HepG2 (cell line): Measurements from ENCODE around the gene MAN1B1. TPM values are rescaled to one million over a fixed set of nuclear protein-coding genes. Genes with fewer than 3 reads are reported as not detected.

Experiments used
- ATAC-seq: fragments of 200-7000 bp; cut with Tn5 transposase; 3 replicates; pipeline ENCODE4 v1.9.1; 2020; ENCODE audit warnings: mild to moderate bottlenecking, moderate library complexity
- BruUV-seq: library from RNA; stranded (reverse); fragments of 400-500 nt; replicated peaks from 2 replicates; lab custom pipeline; 2021; lab: Mats Ljungman, UMichigan
- CTCF ChIA-PET: fragments of 300-600 bp; formaldehyde crosslinking; extraction: SDS; loops from one replicate; lab custom pipeline; 2021; ENCODE audit warnings: low total read pairs, inconsistent platforms, low intra/inter-chr PET ratio; lab: Yijun Ruan, JAX
- POLR2A ChIA-PET: fragments of 350-600 bp; sonication (Branson Sonifier 250); formaldehyde crosslinking; loops from one replicate; lab custom pipeline; 2020; ENCODE audit warnings: antibody characterized with exemption, inconsistent platforms; lab: Yijun Ruan, JAX
- DNase-seq: peaks from one replicate; pipeline ENCODE4 v3.0.0-alpha.2; 2015; ENCODE audit warnings: low spot score
- FAIRE-seq: peaks from 3 replicates; lab custom pipeline; 2011; peaks lifted over from hg19 to GRCh38; lab: Jason Lieb, UNC
- H2AFZ ChIP-seq: one replicate; pipeline ENCODE4 v1.6.1; 2011; ENCODE audit warnings: low read length, inconsistent platforms
- H3K27ac ChIP-seq: fragments of 300-600 bp; 3 replicates; pipeline ENCODE4 v1.8.0; 2011; ENCODE audit warnings: mixed run types, mild to moderate bottlenecking, mixed read lengths, low read length, inconsistent platforms; ENCODE audit not compliant: insufficient read depth; ENCODE audit errors: extremely low read length
- H3K27me3 ChIP-seq, 2 experiments: fragments of 200-600 bp in 1 of 2; 2 replicates in 1 of 2; 3 replicates in 1 of 2; pipeline versions ENCODE4 v1.6.0 to v1.8.0; 2011; ENCODE audit warnings: low read length in 2 of 2, mild to moderate bottlenecking in 2 of 2, moderate library complexity in 2 of 2, inconsistent platforms in 1 of 2; ENCODE audit not compliant: insufficient read depth in 2 of 2, control insufficient read depth in 1 of 2
- H3K36me3 ChIP-seq, 2 experiments: fragments of 200-600 bp in 1 of 2; replicated peaks in 1 of 2; 2 replicates in 1 of 2; 3 replicates in 1 of 2; pipeline versions ENCODE4 v1.5.1 to v1.8.0; 2011; ENCODE audit warnings: low read length in 2 of 2, inconsistent platforms in 1 of 2; ENCODE audit not compliant: insufficient read depth in 2 of 2, control insufficient read depth in 1 of 2
- H3K4me1 ChIP-seq: 2 replicates; pipeline ENCODE4 v1.5.1; 2012; ENCODE audit warnings: low read length, inconsistent platforms; ENCODE audit not compliant: insufficient read depth
- H3K4me2 ChIP-seq: 2 replicates; pipeline ENCODE4 v1.6.0; 2011; ENCODE audit warnings: low read depth, low read length, inconsistent platforms
- H3K4me3 ChIP-seq, 3 experiments: fragments of 200-600 bp in 1 of 3; sonication (generic), shearing (Covaris generic) in 1 of 3; replicated peaks in 1 of 3; 2 replicates each; pipeline ENCODE4 v1.5.1; 2011 to 2016; ENCODE audit warnings: low read length in 3 of 3, inconsistent platforms in 2 of 3, low read depth in 2 of 3, mild to moderate bottlenecking in 2 of 3, control low read depth in 1 of 3, mixed read lengths in 1 of 3; ENCODE audit not compliant: insufficient read depth in 1 of 3
- H3K79me2 ChIP-seq: one replicate; pipeline ENCODE4 v1.6.1; 2011; ENCODE audit warnings: low read length, inconsistent platforms; ENCODE audit not compliant: insufficient read depth
- H3K9ac ChIP-seq: 2 replicates; pipeline ENCODE4 v1.6.0; 2011; ENCODE audit warnings: mild to moderate bottlenecking, low read depth, low read length, inconsistent platforms; ENCODE audit not compliant: insufficient read depth
- H3K9me3 ChIP-seq: 2 replicates; pipeline ENCODE4 v1.5.1; 2012; ENCODE audit warnings: mild to moderate bottlenecking, low read length
- H4K20me1 ChIP-seq: 2 replicates; pipeline ENCODE4 v1.6.0; 2011; ENCODE audit warnings: inconsistent platforms, mild to moderate bottlenecking, low read length, moderate library complexity; ENCODE audit not compliant: insufficient read depth
- AGO2 ChIP-seq: fragments of 200-400 bp; formaldehyde crosslinking; optimal IDR thresholded peaks from 2 replicates; pipeline ENCODE3; 2017; ENCODE audit warnings: mild to moderate bottlenecking, low read depth, low read length, moderate library complexity
- DNMT3B ChIP-seq: conservative IDR thresholded peaks from 2 replicates; pipeline ENCODE4 v1.6.1; 2016; ENCODE audit warnings: missing biosample characterization, control low read depth
- FOXA3 ChIP-seq: IDR thresholded peaks from 2 replicates; pipeline ENCODE4 v1.6.1; 2016; ENCODE audit warnings: missing genetic modification reagents, missing compliant biosample characterization
- KMT2B ChIP-seq: IDR thresholded peaks from 2 replicates; pipeline ENCODE4 v1.6.1; 2016; ENCODE audit warnings: missing genetic modification reagents, missing compliant biosample characterization
- RBFOX2 ChIP-seq: fragments of 200-400 bp; formaldehyde crosslinking; IDR thresholded peaks from 2 replicates; pipeline ENCODE4 v1.6.1; 2017; ENCODE audit warnings: low read depth, mild to moderate bottlenecking, low read length
- SMAD9 ChIP-seq: sonication (generic); formaldehyde crosslinking; IDR thresholded peaks from 2 replicates; pipeline ENCODE4 v1.5.1; 2020; ENCODE audit warnings: mild to moderate bottlenecking, missing genetic modification reagents
- ZNF512B ChIP-seq: sonication (generic); formaldehyde crosslinking; IDR thresholded peaks from 2 replicates; pipeline ENCODE4 v1.5.1; 2020; ENCODE audit warnings: missing genetic modification reagents, mild to moderate bottlenecking, borderline replicate concordance
- ZNF543 ChIP-seq: sonication (generic); formaldehyde crosslinking; IDR thresholded peaks from 2 replicates; pipeline ENCODE4 v1.4.0; 2020; ENCODE audit warnings: mild to moderate bottlenecking, missing genetic modification reagents
- ZNF577 ChIP-seq: sonication (generic); formaldehyde crosslinking; IDR thresholded peaks from 2 replicates; pipeline ENCODE4 v1.4.0; 2020; ENCODE audit warnings: mild to moderate bottlenecking, low read depth, missing genetic modification reagents, borderline replicate concordance
- WGBS: methylation state at CpG from one replicate; pipeline ENCODE4 v1.1.6; 2017; ENCODE audit warnings: low lambda C conversion rate; 5-methylcytosine and 5-hydroxymethylcytosine counted together
- in situ Hi-C: cut with HindIII; loops from 2 replicates; pipeline ENCODE4 v1.10.0; 2017; ENCODE audit warnings: low pct_unique_long_range_greater_than_20kb; ENCODE audit not compliant: extremely low pct_ligation_motif_present
- intact Hi-C: fragments of 100-400 bp; cut with micrococcal nuclease; formaldehyde crosslinking; loops from one replicate; pipeline ENCODE4 v1.10.0; 2022; ENCODE audit not compliant: unreplicated experiment
- polyA plus RNA-seq, 8 experiments: library from polyadenylated mRNA; depleted of rRNA in 3 of 8; stranded (reverse) in 7 of 8; unstranded in 1 of 8; fragments of >200 nt; fragmentation: Illumina TruSeq in 4 of 8; extraction: Trizol in 4 of 8; gene quantifications; 2 replicates each; pipeline versions ENCODE4 v1.2.1 to v1.2.3, GENCODE V29; 2011 to 2016; ENCODE audit warnings: low read depth in 4 of 8, missing spikeins in 1 of 8, mixed read lengths in 1 of 8; ENCODE audit not compliant: insufficient read depth in 1 of 8
- total RNA-seq, 5 experiments: library from RNA; depleted of rRNA; stranded (reverse); fragments of >200 nt; fragmentation: Illumina TruSeq; extraction: Trizol; gene quantifications; 2 replicates each; pipeline ENCODE4 v1.2.3, GENCODE V29; 2016; ENCODE audit warnings: low read depth in 1 of 5

Gene MAN1B1
- total and polyA plus RNA-seq, 2 of the 13 experiments (the other 11 are each of a cell fraction or from before 2014, with no cell fraction given), result 48.9 to 59.5 TPM

- Histone ChIP-seq H3K9me3 (no peaks in the 10 kb centered on the region), H3K9ac (no peak overlapping the region), H3K27ac (no peak overlapping the region), H3K4me1 (peaks cover 47% of the 10 kb centered on the region), H3K27me3 (no peaks in the 10 kb centered on the region), H2AFZ (no peak overlapping the region), H4K20me1 (no peaks in the 10 kb centered on the region), H3K4me2 (no peak overlapping the region), H3K36me3 (peaks cover 9 to 16% of the 10 kb centered on the region in 2 experiments; a peak in 4 of 5 replicates), H3K4me3 (no peak overlapping the region), H3K79me2 (no peaks in the 10 kb centered on the region)
- DNase-seq, result no peak
- FAIRE-seq, result no peak
- POLR2A ChIA-PET, result interaction anchor here (1.0 kb wide), 1 partner anchor 10 kb away, joined by 4 read pairs; the partner anchor contains the start of gene SAPCD2
- in situ Hi-C loops, result no loop called here
- no peak for ATAC-seq
- BruUV-seq, result no TSS peak
- CTCF ChIA-PET, result no interaction called here
- intact Hi-C loops, result no loop called here
- TF ChIP-seq DNMT3B (CRISPR knock-in tag), result no peak
- TF ChIP-seq RBFOX2, result 0 out of 2 replicates have a peak, but pooled peaks have one; percentile 23
- TF ChIP-seq ZNF543 (CRISPR knock-in tag), result no peak
- no peak for TF ChIP-seq ZNF577
- peak; percentile 36 for TF ChIP-seq AGO2
- no peak for TF ChIP-seq SMAD9 (CRISPR knock-in tag)
- no peak for TF ChIP-seq FOXA3 (CRISPR knock-in tag)
- no peak for TF ChIP-seq ZNF512B
- no peak for TF ChIP-seq KMT2B (CRISPR knock-in tag)
- 86% methylated on average over 6 of the region's 24 CpGs for WGBS
Measured at GRCh38 chr9:137080260-137081122, 6.3 kb upstream of the MAN1B1 start.
